ENCODE measurements around the gene CGB2. TPM values are rescaled to one million over a fixed set of nuclear protein-coding genes. Genes with fewer than 3 reads are reported as not detected.
A peak's percentile ranks its signal among the peaks of the same experiment; 100 is the strongest.

CGB2 gene
- total RNA-seq, 1 donor: not detected

DNA sequence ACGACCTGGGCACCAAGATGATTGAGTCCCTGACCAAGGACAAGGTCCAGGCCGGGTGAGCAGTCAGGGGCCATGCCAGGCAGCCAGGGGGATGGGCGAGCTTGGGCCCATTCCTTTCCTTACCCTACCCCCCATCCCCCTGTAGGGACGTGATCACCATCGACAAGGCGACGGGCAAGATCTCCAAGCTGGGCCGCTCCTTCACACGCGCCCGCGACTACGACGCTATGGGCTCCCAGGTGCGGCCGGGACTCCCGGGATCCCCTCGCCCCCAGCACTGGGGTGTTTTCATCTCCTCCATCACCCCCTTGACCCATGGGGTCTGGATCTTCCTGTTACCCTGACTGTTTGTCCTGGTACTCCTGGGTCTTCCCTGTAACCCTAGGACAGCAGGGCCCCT lies 21.9 kb upstream of the CGB2 start:
- TF ChIP-seq, protein P1, sequence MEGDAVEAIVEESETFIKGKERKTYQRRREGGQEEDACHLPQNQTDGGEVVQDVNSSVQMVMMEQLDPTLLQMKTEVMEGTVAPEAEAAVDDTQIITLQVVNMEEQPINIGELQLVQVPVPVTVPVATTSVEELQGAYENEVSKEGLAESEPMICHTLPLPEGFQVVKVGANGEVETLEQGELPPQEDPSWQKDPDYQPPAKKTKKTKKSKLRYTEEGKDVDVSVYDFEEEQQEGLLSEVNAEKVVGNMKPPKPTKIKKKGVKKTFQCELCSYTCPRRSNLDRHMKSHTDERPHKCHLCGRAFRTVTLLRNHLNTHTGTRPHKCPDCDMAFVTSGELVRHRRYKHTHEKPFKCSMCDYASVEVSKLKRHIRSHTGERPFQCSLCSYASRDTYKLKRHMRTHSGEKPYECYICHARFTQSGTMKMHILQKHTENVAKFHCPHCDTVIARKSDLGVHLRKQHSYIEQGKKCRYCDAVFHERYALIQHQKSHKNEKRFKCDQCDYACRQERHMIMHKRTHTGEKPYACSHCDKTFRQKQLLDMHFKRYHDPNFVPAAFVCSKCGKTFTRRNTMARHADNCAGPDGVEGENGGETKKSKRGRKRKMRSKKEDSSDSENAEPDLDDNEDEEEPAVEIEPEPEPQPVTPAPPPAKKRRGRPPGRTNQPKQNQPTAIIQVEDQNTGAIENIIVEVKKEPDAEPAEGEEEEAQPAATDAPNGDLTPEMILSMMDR (IDR thresholded peaks at IDR 0.05; ENCODE audit: extremely low read depth, low read depth, low read length): no peak
- Histone ChIP-seq H3K27me3 (ENCODE audit: insufficient read depth, low read length) (no peaks in the 10 kb centered on the region), H3K4me1 (ENCODE audit: insufficient read depth, low read length) (no peaks in the 10 kb centered on the region), H3K9me3 (ENCODE audit: low read depth, low read length) (no peaks in the 10 kb centered on the region), H3K36me3 (ENCODE audit: insufficient read depth, low read length) (peaks cover 51% of the 10 kb centered on the region), H3K4me2 (ENCODE audit: insufficient read depth, low read length) (no peak overlapping the region), H3K27ac (ENCODE audit: low read depth, low read length) (no peak overlapping the region), H4K20me1 (ENCODE audit: insufficient read depth, low read length) (no peaks in the 10 kb centered on the region), H3K4me3 (ENCODE audit: insufficient read depth, low read length) (no peak overlapping the region), H3K79me2 (ENCODE audit: insufficient read depth, low read length) (no peaks in the 10 kb centered on the region), H2AFZ (ENCODE audit: low read length) (no peak overlapping the region)
- peak; percentile 8 for DNase-seq (ENCODE audit: insufficient read length, low spot score, missing footprints)

DNA sequence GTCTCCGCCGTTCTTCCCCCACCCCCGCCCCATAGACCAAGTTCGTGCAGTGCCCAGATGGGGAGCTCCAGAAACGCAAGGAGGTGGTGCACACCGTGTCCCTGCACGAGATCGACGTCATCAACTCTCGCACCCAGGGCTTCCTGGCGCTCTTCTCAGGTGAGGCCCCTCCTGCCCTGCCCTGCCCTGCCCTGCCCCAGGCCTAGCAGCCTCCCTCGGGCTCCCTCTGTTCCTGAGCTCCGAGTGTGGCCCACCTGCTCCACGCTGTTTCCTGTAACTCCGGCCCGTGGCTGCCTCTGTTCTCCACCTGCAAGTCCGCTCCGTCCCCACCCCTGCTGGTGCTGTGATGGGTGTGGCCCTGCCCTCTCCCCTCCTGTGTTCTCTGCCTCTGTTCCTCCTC lies 21.2 kb upstream of the CGB2 start:
- TF ChIP-seq, protein P1 (IDR thresholded peaks at IDR 0.05; ENCODE audit: extremely low read depth, low read depth, low read length): no peak
- no peaks in the 10 kb centered on the region for H3K4me1 ChIP-seq (ENCODE audit: insufficient read depth, low read length)
- H3K9me3 ChIP-seq (ENCODE audit: low read depth, low read length): no peaks in the 10 kb centered on the region
- no peaks in the 10 kb centered on the region for H4K20me1 ChIP-seq (ENCODE audit: insufficient read depth, low read length)
- no peak overlapping the region for H2AFZ ChIP-seq (ENCODE audit: low read length)
- H3K27ac ChIP-seq (ENCODE audit: low read depth, low read length): no peak overlapping the region
- no peaks in the 10 kb centered on the region for H3K27me3 ChIP-seq (ENCODE audit: insufficient read depth, low read length)
- peaks cover 51% of the 10 kb centered on the region for H3K36me3 ChIP-seq (ENCODE audit: insufficient read depth, low read length)
- no peak overlapping the region for H3K4me2 ChIP-seq (ENCODE audit: insufficient read depth, low read length)
- H3K4me3 ChIP-seq (ENCODE audit: insufficient read depth, low read length): no peak overlapping the region
- no peak for DNase-seq (ENCODE audit: insufficient read length, low spot score, missing footprints)
- no peaks in the 10 kb centered on the region for H3K79me2 ChIP-seq (ENCODE audit: insufficient read depth, low read length)

DNA sequence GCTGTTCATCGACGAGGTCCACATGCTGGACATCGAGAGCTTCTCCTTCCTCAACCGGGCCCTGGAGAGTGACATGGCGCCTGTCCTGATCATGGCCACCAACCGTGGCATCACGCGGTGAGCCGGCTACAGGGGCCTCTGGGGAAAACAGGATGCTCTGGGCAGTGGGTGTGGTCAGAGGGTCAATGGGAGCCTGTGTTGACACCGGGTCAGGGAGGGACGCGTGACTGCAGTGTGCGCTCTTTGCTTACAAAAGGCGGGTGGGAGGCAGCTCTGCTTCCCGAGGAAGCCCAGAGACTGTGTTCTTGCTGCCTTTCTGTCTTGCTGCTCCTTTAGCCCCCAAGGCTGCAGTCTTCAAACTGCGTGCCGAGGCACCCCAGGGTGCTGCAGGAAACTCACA lies 20.5 kb upstream of the CGB2 start:
- no peaks in the 10 kb centered on the region for H3K27me3 ChIP-seq (ENCODE audit: insufficient read depth, low read length)
- H3K9me3 ChIP-seq (ENCODE audit: low read depth, low read length): no peaks in the 10 kb centered on the region
- H4K20me1 ChIP-seq (ENCODE audit: insufficient read depth, low read length): no peaks in the 10 kb centered on the region
- no peak overlapping the region for H3K4me3 ChIP-seq (ENCODE audit: insufficient read depth, low read length)
- no peaks in the 10 kb centered on the region for H3K4me1 ChIP-seq (ENCODE audit: insufficient read depth, low read length)
- peaks cover 51% of the 10 kb centered on the region for H3K36me3 ChIP-seq (ENCODE audit: insufficient read depth, low read length)
- H3K4me2 ChIP-seq (ENCODE audit: insufficient read depth, low read length): no peak overlapping the region
- no peaks in the 10 kb centered on the region for H3K79me2 ChIP-seq (ENCODE audit: insufficient read depth, low read length)
- no peak overlapping the region for H3K27ac ChIP-seq (ENCODE audit: low read depth, low read length)
- H2AFZ ChIP-seq (ENCODE audit: low read length): no peak overlapping the region
- peak; percentile 9 for DNase-seq (ENCODE audit: insufficient read length, low spot score, missing footprints)
- TF ChIP-seq, protein P1 (IDR thresholded peaks at IDR 0.05; ENCODE audit: extremely low read depth, low read depth, low read length): no peak

DNA sequence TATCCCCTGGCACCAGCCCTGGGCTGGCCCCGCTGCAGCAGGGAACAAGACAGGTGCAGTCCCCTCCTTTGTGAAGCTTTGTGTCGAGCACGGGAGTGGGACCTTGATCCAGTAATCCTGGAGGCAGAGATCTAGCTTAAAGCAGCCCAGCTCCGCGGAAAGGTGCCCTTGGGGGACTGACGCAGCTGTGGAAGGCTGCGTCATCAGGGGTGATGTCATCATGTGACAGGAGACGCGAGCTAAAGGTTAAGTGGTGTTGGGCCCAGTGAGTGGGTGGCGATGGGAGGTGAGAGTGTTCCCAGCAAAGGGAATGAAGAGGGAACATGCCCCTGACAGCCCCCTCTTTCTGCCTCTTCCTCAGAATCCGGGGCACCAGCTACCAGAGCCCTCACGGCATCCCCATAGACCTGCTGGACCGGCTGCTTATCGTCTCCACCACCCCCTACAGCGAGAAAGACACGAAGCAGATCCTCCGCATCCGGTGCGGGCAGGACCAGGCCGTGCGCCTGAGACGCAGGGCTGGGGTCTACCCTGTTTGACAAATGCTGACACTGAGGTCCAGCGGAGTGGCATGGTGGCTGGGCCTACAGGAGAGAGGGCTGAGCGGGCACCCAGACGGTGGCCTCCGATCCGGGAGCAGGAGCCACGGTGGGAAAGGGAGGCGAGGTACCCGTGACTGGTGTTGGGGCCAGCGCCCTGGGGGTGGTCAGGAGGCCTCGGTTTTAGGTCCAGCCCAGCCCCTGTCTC lies 17.4 kb upstream of the CGB2 start:
- TF ChIP-seq, protein P1 (IDR thresholded peaks at IDR 0.05; ENCODE audit: extremely low read depth, low read depth, low read length): no peak
- H3K36me3 ChIP-seq (ENCODE audit: insufficient read depth, low read length): peaks cover 38% of the 10 kb centered on the region
- no peak overlapping the region for H3K4me3 ChIP-seq (ENCODE audit: insufficient read depth, low read length)
- peak; percentile 93 for DNase-seq (ENCODE audit: insufficient read length, low spot score, missing footprints)
- H3K79me2 ChIP-seq (ENCODE audit: insufficient read depth, low read length): no peaks in the 10 kb centered on the region
- no peak overlapping the region for H2AFZ ChIP-seq (ENCODE audit: low read length)
- no peaks in the 10 kb centered on the region for H4K20me1 ChIP-seq (ENCODE audit: insufficient read depth, low read length)
- H3K4me1 ChIP-seq (ENCODE audit: insufficient read depth, low read length): peaks cover 14% of the 10 kb centered on the region
- peak overlapping the region; percentile 30 for H3K27ac ChIP-seq (ENCODE audit: low read depth, low read length)
- H3K9me3 ChIP-seq (ENCODE audit: low read depth, low read length): no peaks in the 10 kb centered on the region
- H3K4me2 ChIP-seq (ENCODE audit: insufficient read depth, low read length): no peak overlapping the region
- H3K27me3 ChIP-seq (ENCODE audit: insufficient read depth, low read length): no peaks in the 10 kb centered on the region

Measured in osteoblast (primary cell).